Naive thymus-derived CD4-positive, alpha-beta T cell (primary cell): ENCODE data around the gene MAGI2. TPM values are rescaled to one million over a fixed set of nuclear protein-coding genes. Genes with fewer than 3 reads are reported as not detected.

Experiments
- ATAC-seq: fragments of 150-1000 bp; cut with Tn5 transposase; 2 replicates; pipeline ENCODE4 v1.10.0; 2021; ENCODE audit warnings: mild to moderate bottlenecking, moderate library complexity
- CTCF ChIA-PET: fragments of 350-600 bp; sonication (Branson Sonifier 250); formaldehyde crosslinking; loops from one replicate; lab custom pipeline; 2021; ENCODE audit warnings: antibody characterized with exemption; lab: Charles Lee
- POLR2A ChIA-PET: fragments of 350-600 bp; sonication (Branson Sonifier 250); formaldehyde crosslinking; loops from one replicate; lab custom pipeline; 2021; ENCODE audit warnings: antibody characterized with exemption, inconsistent platforms; lab: Charles Lee
- DNase-seq, 9 donors: peaks; one replicate each; pipeline versions ENCODE4 v3.0.0 to v3.0.0-alpha.2; 2020 to 2022; ENCODE audit warnings: mixed read lengths in 1 of 9
- H3K27ac ChIP-seq: one replicate; pipeline ENCODE4 v1.7.0; 2013; ENCODE audit warnings: mild to moderate bottlenecking, low read depth, low read length, moderate library complexity
- H3K27me3 ChIP-seq, 2 donors: one replicate each; pipeline ENCODE4 v1.7.0; 2013; ENCODE audit warnings: low read length in 2 of 2, mild to moderate bottlenecking in 2 of 2, moderate library complexity in 2 of 2; ENCODE audit not compliant: control insufficient read depth in 2 of 2, insufficient read depth in 2 of 2
- H3K36me3 ChIP-seq, 3 experiments: 1 replicate in 2 of 3; 2 replicates in 1 of 3; pipeline ENCODE4 v1.7.0; 2013; ENCODE audit warnings: low read length in 3 of 3, mild to moderate bottlenecking in 3 of 3, moderate library complexity in 1 of 3; ENCODE audit not compliant: insufficient read depth in 3 of 3, control insufficient read depth in 2 of 3
- H3K4me1 ChIP-seq, 2 donors: one replicate each; pipeline ENCODE4 v1.7.0; 2013; ENCODE audit warnings: low read length in 2 of 2, mild to moderate bottlenecking in 2 of 2, moderate library complexity in 1 of 2; ENCODE audit not compliant: control insufficient read depth in 2 of 2, insufficient read depth in 2 of 2
- H3K4me3 ChIP-seq: 2 replicates; pipeline ENCODE4 v1.7.0; 2013; ENCODE audit warnings: mild to moderate bottlenecking, low read length
- H3K9me3 ChIP-seq, 3 experiments: 1 replicate in 2 of 3; 2 replicates in 1 of 3; pipeline ENCODE4 v1.7.0; 2013; ENCODE audit warnings: low read length in 3 of 3; ENCODE audit not compliant: control insufficient read depth in 2 of 3
- H3K27ac Mint-ChIP-seq, 9 donors: one replicate each; pipeline ENCODE4 v1.8.0; 2020 to 2022; ENCODE audit warnings: mixed read lengths in 9 of 9, mild to moderate bottlenecking in 8 of 9, moderate library complexity in 5 of 9, inconsistent platforms in 2 of 9
- H3K27me3 Mint-ChIP-seq, 5 donors: one replicate each; pipeline ENCODE4 v1.8.0; 2021 to 2022; ENCODE audit warnings: mixed read lengths in 5 of 5, mild to moderate bottlenecking in 1 of 5
- H3K36me3 Mint-ChIP-seq, 5 donors: one replicate each; pipeline ENCODE4 v1.8.0; 2020 to 2022; ENCODE audit warnings: mixed read lengths in 5 of 5, mild to moderate bottlenecking in 3 of 5, inconsistent platforms in 1 of 5
- H3K4me1 Mint-ChIP-seq, 7 donors: one replicate each; pipeline ENCODE4 v1.8.0; 2020 to 2022; ENCODE audit warnings: mixed read lengths in 7 of 7, mild to moderate bottlenecking in 3 of 7, inconsistent platforms in 1 of 7
- H3K4me3 Mint-ChIP-seq, 10 donors: one replicate each; pipeline ENCODE4 v1.8.0; 2020 to 2022; ENCODE audit warnings: mild to moderate bottlenecking in 10 of 10, mixed read lengths in 10 of 10, moderate library complexity in 6 of 10, inconsistent platforms in 2 of 10
- H3K9me3 Mint-ChIP-seq, 11 donors: one replicate each; pipeline ENCODE4 v1.8.0; 2020 to 2022; ENCODE audit warnings: mixed read lengths in 11 of 11, mild to moderate bottlenecking in 4 of 11, inconsistent platforms in 1 of 11, moderate library complexity in 1 of 11
- intact Hi-C, 2 donors: fragments of 100-400 bp; cut with micrococcal nuclease; formaldehyde crosslinking; loops; one replicate each; pipeline ENCODE4 v1.15.1; 2023
- polyA plus RNA-seq, 2 donors: library from polyadenylated mRNA; unstranded; fragments of 300-500 nt; fragmentation: Illumina TruSeq; gene quantifications; one replicate each; pipeline ENCODE4 v1.2.3, GENCODE V29; 2021
- total RNA-seq, 6 experiments: library from RNA in 5 of 6; stranded (reverse) in 5 of 6; gene quantifications; 1 replicate in 5 of 6; 2 replicates in 1 of 6; pipeline ENCODE4 v1.2.3 and lab custom pipeline; 2021 to 2026

MAGI2 gene
- total and polyA plus RNA-seq, 7 experiments from 2014 or later, result 0.05 to 0.67 (median 0.15) TPM; not detected in 3

GRCh38 chr7:78747592-78747991 lies 705.9 kb downstream of the MAGI2 start:
- ATAC-seq (no peak), DNase-seq (no peak)
- no peaks in the 10 kb centered on the region for H3K9me3 ChIP-seq
- intact Hi-C loops, result no loop called here
- H3K27me3 ChIP-seq, result no peaks in the 10 kb centered on the region
- H3K36me3 Mint-ChIP-seq, result no peaks in the 10 kb centered on the region
- peaks cover 0 to 5% (median 0%) of the 10 kb centered on the region in 5 donors for H3K27me3 Mint-ChIP-seq
- no peak overlapping the region for H3K4me3 ChIP-seq
- ChIA-PET POLR2A (no interaction called here), CTCF (interaction anchor here (0.6 kb wide), 2 partner anchors 16 to 501 kb away, joined by 3 read pairs; no protein-coding TSS in a partner anchor)
- H3K4me1 Mint-ChIP-seq, result no peaks in the 10 kb centered on the region
- no peak overlapping the region for H3K27ac Mint-ChIP-seq
- H3K9me3 Mint-ChIP-seq, result peaks cover 0 to 16% (median 2%) of the 10 kb centered on the region in 11 donors
- H3K36me3 ChIP-seq, result no peaks in the 10 kb centered on the region
- no peak overlapping the region for H3K27ac ChIP-seq
- no peaks in the 10 kb centered on the region for H3K4me1 ChIP-seq
- no peak overlapping the region for H3K4me3 Mint-ChIP-seq

GRCh38 chr7:78746301-78746700 lies 707.2 kb downstream of the MAGI2 start:
- Mint-ChIP-seq H3K9me3 (peaks cover 0 to 16% (median 0%) of the 10 kb centered on the region in 11 donors), H3K36me3 (no peaks in the 10 kb centered on the region), H3K4me3 (no peak overlapping the region), H3K4me1 (no peaks in the 10 kb centered on the region), H3K27ac (no peak overlapping the region), H3K27me3 (peaks cover 0 to 5% (median 0%) of the 10 kb centered on the region in 5 donors)
- intact Hi-C loops, result no loop called here
- no peaks in the 10 kb centered on the region for H3K36me3 ChIP-seq
- no peaks in the 10 kb centered on the region for H3K9me3 ChIP-seq
- no peaks in the 10 kb centered on the region for H3K4me1 ChIP-seq
- H3K27ac ChIP-seq, result no peak overlapping the region
- CTCF ChIA-PET, result no interaction called here
- no peak for ATAC-seq
- no peaks in the 10 kb centered on the region for H3K27me3 ChIP-seq
- DNase-seq, result no peak
- POLR2A ChIA-PET, result no interaction called here
- H3K4me3 ChIP-seq, result no peak overlapping the region

- H3K4me1 Mint-ChIP-seq, result no peaks in the 10 kb centered on the region
- H3K4me1 ChIP-seq, result no peaks in the 10 kb centered on the region
- intact Hi-C loops, result no loop called here
- CTCF ChIA-PET, result no interaction called here
- H3K9me3 Mint-ChIP-seq, result peaks cover 0 to 8% (median 0%) of the 10 kb centered on the region in 11 donors
- no peaks in the 10 kb centered on the region for H3K36me3 Mint-ChIP-seq
- no peak overlapping the region for H3K27ac ChIP-seq
- no peaks in the 10 kb centered on the region for H3K27me3 ChIP-seq
- POLR2A ChIA-PET, result no interaction called here
- H3K9me3 ChIP-seq, result no peaks in the 10 kb centered on the region
- no peaks in the 10 kb centered on the region for H3K27me3 Mint-ChIP-seq
- no peak for ATAC-seq
- H3K4me3 Mint-ChIP-seq, result no peak overlapping the region
- no peak overlapping the region for H3K27ac Mint-ChIP-seq
- no peak overlapping the region for H3K4me3 ChIP-seq
- no peak for DNase-seq
- H3K36me3 ChIP-seq, result no peaks in the 10 kb centered on the region
These were observed 710.8 kb downstream of the MAGI2 start for GRCh38 chr7:78742694-78743093.

GRCh38 chr7:78736548-78736947 lies 716.9 kb downstream of the MAGI2 start:
- DNase-seq (no peak), ATAC-seq (no peak)
- no peaks in the 10 kb centered on the region for H3K36me3 Mint-ChIP-seq
- no peaks in the 10 kb centered on the region for H3K27me3 Mint-ChIP-seq
- POLR2A ChIA-PET, result no interaction called here
- no peaks in the 10 kb centered on the region for H3K27me3 ChIP-seq
- no peak overlapping the region for H3K4me3 ChIP-seq
- no peaks in the 10 kb centered on the region for H3K4me1 ChIP-seq
- H3K36me3 ChIP-seq, result no peaks in the 10 kb centered on the region
- H3K4me1 Mint-ChIP-seq, result no peaks in the 10 kb centered on the region
- no peaks in the 10 kb centered on the region for H3K9me3 ChIP-seq
- intact Hi-C loops, result no loop called here
- CTCF ChIA-PET, result no interaction called here
- no peak overlapping the region for H3K27ac ChIP-seq
- H3K27ac Mint-ChIP-seq, result no peak overlapping the region
- no peak overlapping the region for H3K4me3 Mint-ChIP-seq
- H3K9me3 Mint-ChIP-seq, result peaks cover 0 to 6% (median 0%) of the 10 kb centered on the region in 11 donors

- no peak overlapping the region for H3K4me3 ChIP-seq
- no peak for DNase-seq
- no peaks in the 10 kb centered on the region for H3K36me3 ChIP-seq
- ChIA-PET CTCF (no interaction called here), POLR2A (no interaction called here)
- no peaks in the 10 kb centered on the region for H3K27me3 ChIP-seq
- Mint-ChIP-seq H3K27ac (no peak overlapping the region), H3K27me3 (no peaks in the 10 kb centered on the region), H3K4me1 (no peaks in the 10 kb centered on the region), H3K9me3 (peaks cover 0 to 6% (median 0%) of the 10 kb centered on the region in 11 donors), H3K36me3 (no peaks in the 10 kb centered on the region), H3K4me3 (no peak overlapping the region)
- intact Hi-C loops, result no loop called here
- no peaks in the 10 kb centered on the region for H3K9me3 ChIP-seq
- no peak overlapping the region for H3K27ac ChIP-seq
- ATAC-seq, result no peak
- H3K4me1 ChIP-seq, result no peaks in the 10 kb centered on the region
These were observed 718.8 kb downstream of the MAGI2 start for GRCh38 chr7:78734626-78735025.

- Histone ChIP-seq H3K9me3 (no peaks in the 10 kb centered on the region), H3K36me3 (no peaks in the 10 kb centered on the region), H3K27ac (no peak overlapping the region), H3K4me1 (no peaks in the 10 kb centered on the region), H3K4me3 (no peak overlapping the region), H3K27me3 (no peaks in the 10 kb centered on the region)
- H3K36me3 Mint-ChIP-seq, result no peaks in the 10 kb centered on the region
- H3K27ac Mint-ChIP-seq, result no peak overlapping the region
- ATAC-seq (no peak), DNase-seq (no peak)
- no peak overlapping the region for H3K4me3 Mint-ChIP-seq
- intact Hi-C loops, result no loop called here
- no peaks in the 10 kb centered on the region for H3K27me3 Mint-ChIP-seq
- ChIA-PET CTCF (no interaction called here), POLR2A (no interaction called here)
- H3K4me1 Mint-ChIP-seq, result no peaks in the 10 kb centered on the region
- peaks cover 0 to 12% (median 0%) of the 10 kb centered on the region in 11 donors for H3K9me3 Mint-ChIP-seq
These were observed 733.4 kb downstream of the MAGI2 start for GRCh38 chr7:78720066-78720465.

GRCh38 chr7:78718212-78718611 lies 735.3 kb downstream of the MAGI2 start:
- no peaks in the 10 kb centered on the region for H3K27me3 ChIP-seq
- no peak overlapping the region for H3K27ac Mint-ChIP-seq
- H3K27ac ChIP-seq, result no peak overlapping the region
- no peak for DNase-seq
- H3K36me3 ChIP-seq, result no peaks in the 10 kb centered on the region
- H3K4me1 Mint-ChIP-seq, result no peaks in the 10 kb centered on the region
- intact Hi-C loops, result no loop called here
- no peaks in the 10 kb centered on the region for H3K27me3 Mint-ChIP-seq
- H3K4me1 ChIP-seq, result no peaks in the 10 kb centered on the region
- ChIA-PET POLR2A (no interaction called here), CTCF (no interaction called here)
- no peak for ATAC-seq
- peaks cover 0 to 9% (median 0%) of the 10 kb centered on the region in 11 donors for H3K9me3 Mint-ChIP-seq
- H3K36me3 Mint-ChIP-seq, result no peaks in the 10 kb centered on the region
- no peak overlapping the region for H3K4me3 Mint-ChIP-seq
- no peaks in the 10 kb centered on the region for H3K9me3 ChIP-seq
- H3K4me3 ChIP-seq, result no peak overlapping the region
